ENCODE data around the gene PCDHGC4.
A peak's percentile ranks its signal among the peaks of the same experiment; 100 is the strongest.

Gene PCDHGC4

DNA sequence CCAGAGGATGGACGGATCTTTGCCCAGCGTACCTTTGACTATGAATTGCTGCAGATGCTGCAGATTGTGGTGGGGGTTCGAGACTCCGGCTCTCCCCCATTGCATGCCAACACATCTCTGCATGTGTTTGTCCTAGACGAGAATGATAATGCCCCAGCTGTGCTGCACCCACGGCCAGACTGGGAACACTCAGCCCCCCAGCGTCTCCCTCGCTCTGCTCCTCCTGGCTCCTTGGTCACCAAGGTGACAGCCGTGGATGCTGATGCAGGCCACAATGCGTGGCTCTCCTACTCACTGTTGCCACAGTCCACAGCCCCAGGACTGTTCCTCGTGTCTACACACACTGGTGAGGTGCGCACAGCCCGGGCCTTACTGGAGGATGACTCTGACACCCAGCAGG lies 5.9 kb downstream of the PCDHGC4 start:
- no peak for DNase-seq

DNA sequence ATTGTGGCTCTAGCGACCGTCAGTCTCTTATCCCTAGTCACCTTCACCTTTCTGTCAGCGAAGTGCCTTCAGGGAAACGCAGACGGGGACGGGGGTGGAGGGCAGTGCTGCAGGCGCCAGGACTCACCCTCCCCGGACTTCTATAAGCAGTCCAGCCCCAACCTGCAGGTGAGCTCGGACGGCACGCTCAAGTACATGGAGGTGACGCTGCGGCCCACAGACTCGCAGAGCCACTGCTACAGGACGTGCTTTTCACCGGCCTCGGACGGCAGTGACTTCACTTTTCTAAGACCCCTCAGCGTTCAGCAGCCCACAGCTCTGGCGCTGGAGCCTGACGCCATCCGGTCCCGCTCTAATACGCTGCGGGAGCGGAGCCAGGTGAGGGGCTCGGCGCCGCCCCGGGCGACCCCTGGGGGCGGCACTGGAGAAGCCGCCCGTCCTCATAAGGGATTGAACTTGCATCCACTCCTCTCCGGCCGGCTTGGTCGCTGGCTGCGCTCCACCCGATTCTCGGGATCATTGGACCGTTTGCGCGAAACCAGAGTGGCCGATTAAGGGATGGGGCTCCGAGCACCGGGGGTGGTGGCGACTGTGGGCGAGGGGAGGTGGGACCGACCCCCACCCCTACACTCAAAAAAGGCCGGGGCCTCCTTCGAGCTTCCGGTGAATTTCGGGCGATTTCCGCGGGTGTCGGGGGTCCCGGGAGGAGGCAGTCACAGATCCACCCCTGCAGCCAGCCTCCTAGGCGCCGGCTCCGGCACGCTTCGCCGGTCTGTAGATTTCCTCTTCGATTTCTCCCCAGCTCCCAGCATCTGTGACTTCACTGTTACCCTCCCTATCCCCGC lies 6.7 kb downstream of the PCDHGC4 start:
- no peak for DNase-seq

DNA sequence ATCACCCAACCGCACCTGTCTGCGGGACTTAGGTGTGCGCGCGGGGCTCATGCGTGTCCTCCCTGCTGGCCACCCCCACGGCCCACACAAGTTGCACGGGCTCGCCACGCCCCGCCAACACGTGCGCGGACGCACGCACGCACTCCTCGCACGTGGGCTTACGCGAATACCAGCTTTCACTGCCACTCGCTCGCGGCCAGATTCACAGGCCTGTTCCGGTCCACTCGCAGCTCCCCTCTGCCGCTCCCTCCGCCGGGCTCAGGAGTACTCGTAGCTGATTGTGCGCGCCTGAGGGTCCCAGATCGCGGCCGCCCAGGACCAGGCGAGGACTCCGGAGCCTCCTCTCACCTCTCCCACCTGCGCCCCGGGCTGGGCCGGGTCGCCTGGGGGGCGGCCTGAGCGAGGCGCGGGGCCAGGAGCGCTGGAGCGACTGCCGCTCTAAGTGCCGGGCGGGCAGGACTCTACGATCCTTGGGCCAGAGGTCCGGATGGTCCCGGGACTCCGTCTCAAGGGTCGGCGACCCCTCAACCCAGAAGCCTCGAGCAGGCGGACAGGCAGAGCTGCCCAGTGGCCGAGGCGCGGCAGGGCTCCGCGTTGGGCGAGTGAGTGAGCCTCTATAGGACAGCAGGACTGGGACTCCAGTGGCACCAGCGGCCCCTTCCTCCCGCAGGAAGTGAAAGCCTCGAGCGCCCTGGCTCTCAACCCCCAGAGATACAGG lies 7.5 kb downstream of the PCDHGC4 start:
- peak; percentile 47 for DNase-seq

DNA sequence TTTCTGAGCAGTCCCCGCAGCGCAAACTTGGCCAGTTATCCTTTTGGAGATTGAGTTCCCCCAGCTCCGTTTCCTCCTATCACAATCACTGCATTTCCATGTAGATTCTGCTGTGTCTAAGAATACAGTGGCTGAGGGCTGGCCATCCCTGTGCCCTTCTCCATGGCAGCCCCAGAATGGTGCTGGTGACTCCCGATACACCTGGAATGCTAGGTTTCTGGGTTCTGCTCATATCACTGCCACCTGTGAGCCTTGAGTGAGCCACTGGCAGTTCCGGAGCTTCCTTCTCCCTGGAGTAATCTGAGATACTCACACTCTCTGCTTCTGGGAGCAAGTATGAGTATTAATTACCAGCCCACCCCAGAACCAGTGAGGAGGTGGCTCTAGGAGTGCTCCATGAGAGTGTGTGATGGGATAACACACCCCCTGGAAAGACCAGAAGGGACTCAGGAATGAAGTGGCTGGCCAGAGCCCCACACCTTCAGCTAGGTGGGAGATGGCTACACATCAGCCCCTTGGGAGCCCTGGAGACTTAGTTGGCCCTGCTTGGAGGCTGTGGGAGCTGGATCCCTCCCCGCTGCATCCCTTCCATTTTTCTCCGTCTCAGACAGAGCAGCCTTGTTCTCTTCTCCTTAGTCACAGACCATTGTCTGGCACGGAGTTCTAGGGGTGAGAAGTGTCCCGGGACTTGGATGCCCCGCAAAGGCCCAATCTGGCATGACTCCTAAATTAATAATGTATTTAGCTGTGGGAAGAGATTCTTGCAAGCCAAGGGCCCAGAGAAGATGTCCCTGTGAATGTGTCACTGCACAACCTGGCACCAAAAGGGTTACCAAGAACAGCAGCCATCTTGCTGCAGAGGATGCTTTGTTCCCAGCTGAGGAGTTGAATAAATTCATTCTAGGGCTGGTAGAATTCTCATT lies 8.9 kb downstream of the PCDHGC4 start:
- DNase-seq: no peak

DNA sequence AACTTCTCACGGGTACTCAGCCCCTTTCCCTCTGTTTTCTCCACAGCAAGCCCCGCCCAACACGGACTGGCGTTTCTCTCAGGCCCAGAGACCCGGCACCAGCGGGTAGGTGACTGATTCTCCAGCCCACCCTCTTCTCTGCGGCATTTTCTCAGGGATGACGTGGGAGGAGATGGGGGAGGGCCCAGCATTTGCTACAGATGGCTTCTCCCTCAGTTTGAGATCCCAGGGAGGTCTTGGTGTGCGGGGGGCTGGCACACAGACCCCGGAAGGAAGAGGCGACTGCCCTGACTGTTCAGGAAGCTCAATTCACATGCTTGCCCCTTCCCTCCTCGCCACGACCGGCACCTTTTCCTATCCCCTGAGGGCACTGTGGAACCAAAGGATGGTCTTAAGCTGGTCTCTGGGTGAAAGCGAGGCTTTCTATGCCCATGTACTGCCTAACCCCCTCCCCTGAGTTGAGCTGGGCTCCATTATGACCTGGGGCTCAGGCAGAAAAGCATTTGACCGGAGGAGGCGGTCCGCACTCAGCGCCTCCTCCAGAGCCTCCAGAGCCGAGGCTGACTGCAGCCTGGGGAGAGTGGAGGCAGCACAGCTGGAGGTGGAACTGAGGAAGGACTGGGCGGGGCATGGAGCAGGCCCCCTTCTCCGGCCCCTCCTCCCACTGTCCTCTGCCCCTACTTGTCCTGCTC lies 10.1 kb downstream of the PCDHGC4 start:
- DNase-seq: no peak

DNA sequence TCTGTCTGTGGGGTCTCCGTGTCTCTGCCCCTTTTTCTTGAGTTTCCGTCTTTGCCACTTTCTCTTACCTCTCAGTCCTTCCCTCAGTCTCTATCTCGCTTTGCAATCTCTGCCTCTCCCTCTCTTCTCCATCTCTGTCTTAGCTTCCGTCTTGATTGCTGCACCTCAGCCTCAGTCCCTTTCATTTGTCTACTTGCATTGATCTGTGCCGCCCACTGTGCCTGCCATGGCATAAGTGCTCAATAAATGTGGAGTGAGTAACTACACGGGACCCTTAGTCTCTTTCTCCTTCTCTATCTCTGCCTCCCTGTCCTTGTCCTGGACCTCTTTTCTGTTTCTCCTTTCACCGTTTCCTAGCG lies 10.6 kb downstream of the PCDHGC4 start:
- DNase-seq: no peak

DNA sequence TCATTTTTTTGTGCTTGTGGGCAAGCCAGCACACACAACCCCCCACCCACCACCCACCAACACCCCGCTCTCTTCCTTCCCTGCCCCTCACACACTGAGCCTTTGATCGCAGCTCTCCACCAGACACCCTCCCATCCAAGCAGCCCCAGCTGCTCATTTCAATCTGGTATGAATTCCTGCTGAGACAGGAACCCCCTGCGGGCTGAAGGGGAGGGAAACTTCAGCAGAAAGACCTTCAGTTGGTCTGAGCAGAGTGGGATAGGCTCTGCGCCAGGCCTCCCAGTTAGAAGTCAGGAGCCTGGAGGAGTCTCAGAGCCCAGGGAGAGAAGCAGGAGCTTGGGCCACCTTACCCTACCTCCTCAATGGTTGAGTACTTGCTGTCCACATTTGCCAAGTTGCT lies 11.2 kb downstream of the PCDHGC4 start:
- DNase-seq: no peak

DNA sequence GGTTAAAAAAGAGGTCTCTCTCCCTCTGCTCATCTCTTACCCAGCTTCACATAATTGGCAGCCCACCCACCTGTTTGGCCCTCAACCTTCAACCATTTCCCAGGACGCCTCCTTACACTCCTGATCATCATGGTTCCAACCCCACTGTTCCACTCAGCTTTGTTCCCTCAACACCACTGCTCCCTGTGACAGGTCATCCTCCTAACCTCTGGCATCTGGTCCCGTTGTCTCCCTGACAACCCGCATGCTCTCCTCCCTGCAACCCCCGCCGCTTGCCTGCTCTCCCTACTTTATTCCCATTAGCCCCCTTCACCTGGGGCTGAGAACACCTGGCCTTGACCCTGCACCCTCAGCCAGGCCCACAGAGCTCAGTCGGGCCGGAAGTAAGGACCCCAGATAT lies 16.9 kb downstream of the PCDHGC4 start:
- DNase-seq: no peak

DNA sequence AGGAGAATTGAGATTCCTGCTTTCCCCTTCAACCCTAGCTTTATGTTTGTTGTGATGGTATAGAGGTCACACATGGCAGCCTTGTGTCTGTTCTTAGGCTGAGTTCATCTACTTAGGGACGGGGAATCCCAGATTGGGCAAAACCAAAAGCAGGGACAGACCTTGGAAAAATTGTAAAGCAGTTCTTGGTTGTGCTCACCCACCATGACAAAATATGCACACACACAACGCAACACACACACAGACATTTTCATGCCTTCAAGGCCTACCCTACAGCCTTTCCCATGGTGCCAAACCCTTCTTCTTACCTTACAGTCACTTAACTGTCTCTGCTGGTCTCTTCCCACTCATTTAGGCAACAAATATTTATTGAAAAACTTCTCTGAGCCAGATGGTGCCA lies 18.9 kb downstream of the PCDHGC4 start:
- no peak for DNase-seq

DNA sequence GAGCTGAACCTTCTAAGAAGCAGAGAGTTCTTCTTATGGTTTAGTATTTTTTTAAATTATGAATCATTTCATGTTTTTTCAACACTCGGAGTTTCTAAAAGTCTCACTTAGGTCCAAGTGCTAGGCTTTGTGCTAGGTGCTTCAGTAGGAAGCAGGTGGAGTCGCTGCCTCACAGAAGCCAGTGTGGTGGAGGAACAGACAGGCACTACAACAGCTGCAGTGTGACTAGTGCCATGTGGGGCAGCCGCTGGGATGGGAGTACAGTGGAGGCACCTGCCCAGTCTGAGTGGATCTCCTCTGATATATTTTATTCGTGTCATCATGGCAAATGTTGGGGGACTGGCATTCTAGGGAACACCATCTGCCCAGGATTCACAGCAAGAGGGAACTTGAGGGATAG lies 19.4 kb downstream of the PCDHGC4 start:
- DNase-seq: no peak

DNA sequence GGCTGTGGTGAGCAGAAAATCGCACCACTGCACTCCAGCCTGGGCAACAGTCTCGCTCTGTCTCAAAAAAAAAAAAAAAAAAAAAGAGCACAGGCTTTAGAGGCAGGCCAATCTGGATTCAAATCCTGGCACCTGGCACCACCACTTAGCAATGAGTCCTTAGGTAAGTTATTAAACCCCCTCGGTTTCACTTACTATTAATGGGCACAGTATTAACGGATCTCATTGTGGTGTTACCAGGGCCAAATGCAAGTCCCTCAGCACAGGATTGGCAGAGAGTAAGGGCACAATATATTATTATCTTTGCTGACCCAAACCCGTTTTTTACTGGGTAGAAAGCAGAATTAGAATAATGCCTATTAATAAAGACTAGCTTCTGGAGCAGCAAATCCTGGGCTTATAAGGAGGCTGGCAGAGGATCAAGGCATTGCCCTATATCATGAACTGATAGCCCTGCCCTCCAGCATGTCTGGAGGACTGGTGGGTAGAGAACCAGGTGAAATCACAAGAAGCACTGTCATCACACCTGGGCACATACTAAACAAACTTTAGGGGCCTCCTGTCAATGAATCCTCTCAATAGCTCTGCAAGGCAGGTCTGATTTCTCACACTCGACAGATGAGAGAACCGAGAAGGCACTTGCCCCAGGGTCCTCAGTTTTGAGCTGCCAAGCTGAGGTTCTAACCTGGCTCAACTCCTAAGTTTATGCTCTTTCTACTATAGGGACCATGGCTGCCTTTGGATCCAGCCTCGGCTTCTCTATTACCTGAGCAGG lies 21.7 kb downstream of the PCDHGC4 start:
- no peak for DNase-seq

DNA sequence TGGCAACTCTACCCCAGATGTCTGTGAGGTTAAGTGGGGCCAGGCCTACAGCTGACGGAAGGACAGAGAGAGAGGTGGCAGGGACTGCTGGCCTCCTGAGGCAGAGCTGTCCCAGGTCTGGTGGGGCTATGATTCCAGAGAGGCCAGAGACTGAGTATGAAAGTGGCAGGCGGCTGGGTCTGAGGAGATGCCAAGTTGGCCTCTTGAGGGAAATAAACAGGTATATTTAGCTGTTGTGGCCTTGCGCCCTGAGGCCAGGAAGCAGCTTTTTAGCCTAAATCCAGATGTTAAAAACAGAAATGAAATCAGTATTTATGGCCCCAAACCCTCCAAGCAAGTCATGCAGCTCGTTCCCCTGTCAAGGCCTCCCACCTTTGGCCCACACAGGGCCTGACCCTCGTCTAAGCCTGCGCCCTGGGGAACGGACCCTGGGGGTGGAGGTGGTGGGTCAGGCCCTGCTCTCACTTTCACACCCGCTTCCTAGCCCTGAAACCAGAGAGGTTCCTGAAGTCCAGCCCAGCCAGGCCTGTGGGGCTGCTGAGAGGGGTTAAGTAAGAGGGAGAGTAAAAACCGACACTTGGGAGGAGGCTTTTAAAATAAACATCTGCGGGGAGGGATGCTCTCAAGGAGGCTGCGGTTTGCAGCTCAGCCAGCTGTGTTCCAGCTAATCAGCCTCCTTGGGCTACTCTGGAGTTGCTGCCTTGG lies 22.7 kb downstream of the PCDHGC4 start:
- no peak for DNase-seq

DNA sequence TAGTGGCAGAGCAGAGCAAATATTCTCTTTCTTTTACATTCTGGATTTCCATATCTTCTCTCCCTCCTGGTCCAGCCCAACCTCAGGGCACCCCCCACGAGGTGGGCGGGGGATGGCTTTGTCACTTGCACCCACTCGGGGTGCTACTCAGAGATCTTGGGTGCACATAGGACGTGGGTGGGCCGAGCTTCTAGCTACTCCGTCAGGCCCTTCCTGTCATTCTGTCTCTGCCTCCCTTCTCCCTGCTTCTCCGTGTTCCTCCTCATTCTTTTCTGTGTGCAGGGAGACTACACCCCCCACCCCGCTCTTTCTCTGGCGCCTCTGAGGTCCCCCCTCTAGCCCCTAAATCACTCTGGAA lies 23.6 kb downstream of the PCDHGC4 start:
- DNase-seq: no peak

DNA sequence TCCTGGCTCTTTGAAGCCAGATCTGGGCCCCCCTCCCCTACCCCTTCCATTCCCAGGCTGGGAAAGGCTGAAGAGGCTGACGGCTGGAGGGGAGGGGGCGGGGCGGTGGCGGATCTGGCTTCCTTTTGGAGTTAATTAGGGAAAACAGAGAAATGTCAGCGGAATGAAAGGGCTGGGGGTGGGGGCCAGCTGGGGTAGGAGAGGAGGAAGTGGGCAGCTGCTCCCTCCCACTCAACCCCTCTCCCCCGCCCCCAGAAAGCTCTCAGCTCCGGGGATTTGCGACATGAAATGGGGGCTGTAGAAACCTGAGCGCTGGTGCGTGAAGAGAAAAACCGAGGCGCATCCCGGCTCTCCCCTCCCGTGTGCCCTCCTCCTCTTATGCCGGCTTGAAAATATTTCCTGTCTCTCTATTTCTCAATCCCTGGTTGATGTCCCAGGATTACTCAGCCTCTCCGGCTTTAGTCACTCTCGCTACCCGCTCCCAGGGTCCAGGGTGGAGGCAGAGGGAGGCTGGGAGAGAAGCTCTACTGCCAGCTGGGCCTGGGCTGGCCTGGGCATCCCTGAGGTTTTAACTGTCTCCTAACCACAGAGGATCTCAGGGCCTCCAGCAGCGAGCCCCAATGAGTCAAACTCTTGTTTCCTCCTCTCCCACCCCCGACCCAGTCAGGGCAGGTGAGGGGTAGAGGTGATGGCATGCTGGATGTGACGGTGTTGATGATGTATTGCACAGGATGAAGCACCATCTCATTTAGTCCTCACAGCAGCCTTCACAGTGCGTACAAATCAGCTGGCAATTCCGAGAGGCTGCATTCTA lies 24.2 kb downstream of the PCDHGC4 start:
- peak; percentile 46 for DNase-seq

DNA sequence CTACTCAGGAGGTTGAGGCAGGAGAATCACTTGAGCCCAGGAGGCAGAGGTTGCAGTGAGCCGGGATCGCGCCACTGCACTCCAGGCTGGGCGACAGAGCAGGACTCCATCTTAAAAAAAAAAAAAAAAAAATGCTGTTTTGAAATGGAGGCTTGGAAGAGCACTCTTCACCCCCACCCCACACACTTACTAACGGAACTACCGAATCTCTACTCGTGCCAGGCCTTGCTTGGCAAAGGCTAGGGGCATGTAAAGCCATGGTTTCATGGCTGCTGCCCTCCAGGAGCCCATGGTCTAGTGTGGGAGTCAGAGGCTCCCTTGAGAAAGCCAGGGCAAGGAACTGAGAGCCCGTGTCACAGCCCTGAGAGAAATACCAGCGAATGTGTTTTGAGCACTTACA lies 25.3 kb downstream of the PCDHGC4 start:
- DNase-seq: no peak

DNA sequence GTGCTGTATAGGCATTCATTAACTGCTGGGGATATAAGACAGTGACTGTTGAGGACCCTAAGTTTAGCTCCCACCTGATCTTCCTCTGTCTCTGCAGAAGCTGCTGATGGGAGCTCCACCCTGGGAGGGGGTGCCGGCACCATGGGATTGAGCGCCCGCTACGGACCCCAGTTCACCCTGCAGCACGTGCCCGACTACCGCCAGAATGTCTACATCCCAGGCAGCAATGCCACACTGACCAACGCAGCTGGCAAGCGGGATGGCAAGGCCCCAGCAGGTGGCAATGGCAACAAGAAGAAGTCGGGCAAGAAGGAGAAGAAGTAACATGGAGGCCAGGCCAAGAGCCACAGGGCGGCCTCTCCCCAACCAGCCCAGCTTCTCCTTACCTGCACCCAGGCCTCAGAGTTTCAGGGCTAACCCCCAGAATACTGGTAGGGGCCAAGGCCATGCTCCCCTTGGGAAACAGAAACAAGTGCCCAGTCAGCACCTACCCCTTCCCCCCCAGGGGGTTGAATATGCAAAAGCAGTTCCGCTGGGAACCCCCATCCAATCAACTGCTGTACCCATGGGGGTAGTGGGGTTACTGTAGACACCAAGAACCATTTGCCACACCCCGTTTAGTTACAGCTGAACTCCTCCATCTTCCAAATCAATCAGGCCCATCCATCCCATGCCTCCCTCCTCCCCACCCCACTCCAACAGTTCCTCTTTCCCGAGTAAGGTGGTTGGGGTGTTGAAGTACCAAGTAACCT lies 26.2 kb downstream of the PCDHGC4 start:
- DNase-seq: no peak

DNA sequence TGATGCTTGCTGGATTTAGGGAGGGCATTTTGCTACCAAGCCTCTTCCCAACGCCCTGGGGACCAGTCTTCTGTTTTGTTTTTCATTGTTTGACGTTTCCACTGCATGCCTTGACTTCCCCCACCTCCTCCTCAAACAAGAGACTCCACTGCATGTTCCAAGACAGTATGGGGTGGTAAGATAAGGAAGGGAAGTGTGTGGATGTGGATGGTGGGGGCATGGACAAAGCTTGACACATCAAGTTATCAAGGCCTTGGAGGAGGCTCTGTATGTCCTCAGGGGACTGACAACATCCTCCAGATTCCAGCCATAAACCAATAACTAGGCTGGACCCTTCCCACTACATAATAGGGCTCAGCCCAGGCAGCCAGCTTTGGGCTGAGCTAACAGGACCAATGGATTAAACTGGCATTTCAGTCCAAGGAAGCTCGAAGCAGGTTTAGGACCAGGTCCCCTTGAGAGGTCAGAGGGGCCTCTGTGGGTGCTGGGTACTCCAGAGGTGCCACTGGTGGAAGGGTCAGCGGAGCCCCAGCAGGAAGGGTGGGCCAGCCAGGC lies 27.0 kb downstream of the PCDHGC4 start:
- no peak for DNase-seq

DNA sequence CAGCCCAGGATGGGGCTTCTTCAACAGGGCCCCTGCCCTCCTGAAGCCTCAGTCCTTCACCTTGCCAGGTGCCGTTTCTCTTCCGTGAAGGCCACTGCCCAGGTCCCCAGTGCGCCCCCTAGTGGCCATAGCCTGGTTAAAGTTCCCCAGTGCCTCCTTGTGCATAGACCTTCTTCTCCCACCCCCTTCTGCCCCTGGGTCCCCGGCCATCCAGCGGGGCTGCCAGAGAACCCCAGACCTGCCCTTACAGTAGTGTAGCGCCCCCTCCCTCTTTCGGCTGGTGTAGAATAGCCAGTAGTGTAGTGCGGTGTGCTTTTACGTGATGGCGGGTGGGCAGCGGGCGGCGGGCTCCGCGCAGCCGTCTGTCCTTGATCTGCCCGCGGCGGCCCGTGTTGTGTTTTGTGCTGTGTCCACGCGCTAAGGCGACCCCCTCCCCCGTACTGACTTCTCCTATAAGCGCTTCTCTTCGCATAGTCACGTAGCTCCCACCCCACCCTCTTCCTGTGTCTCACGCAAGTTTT lies 27.6 kb downstream of the PCDHGC4 start:
- DNase-seq: peak; percentile 94
